GM21723 (cell line): ENCODE results near the gene TMEM50B.
A peak's percentile ranks its signal among the peaks of the same experiment; 100 is the strongest.
"Not testable (repeated sequence)": the region's sequence is repeated elsewhere in the genome, so short reads cannot be mapped to it uniquely, and the experiment has no call there.

ENCODE experiments used
- ATAC-seq: cut with Tn5 transposase; IDR thresholded peaks from one replicate; pipeline ENCODE4 v1.9.1; 2021; ENCODE audit warnings: mild to moderate bottlenecking, moderate library complexity; ENCODE audit not compliant: unreplicated experiment

TMEM50B gene

DNA sequence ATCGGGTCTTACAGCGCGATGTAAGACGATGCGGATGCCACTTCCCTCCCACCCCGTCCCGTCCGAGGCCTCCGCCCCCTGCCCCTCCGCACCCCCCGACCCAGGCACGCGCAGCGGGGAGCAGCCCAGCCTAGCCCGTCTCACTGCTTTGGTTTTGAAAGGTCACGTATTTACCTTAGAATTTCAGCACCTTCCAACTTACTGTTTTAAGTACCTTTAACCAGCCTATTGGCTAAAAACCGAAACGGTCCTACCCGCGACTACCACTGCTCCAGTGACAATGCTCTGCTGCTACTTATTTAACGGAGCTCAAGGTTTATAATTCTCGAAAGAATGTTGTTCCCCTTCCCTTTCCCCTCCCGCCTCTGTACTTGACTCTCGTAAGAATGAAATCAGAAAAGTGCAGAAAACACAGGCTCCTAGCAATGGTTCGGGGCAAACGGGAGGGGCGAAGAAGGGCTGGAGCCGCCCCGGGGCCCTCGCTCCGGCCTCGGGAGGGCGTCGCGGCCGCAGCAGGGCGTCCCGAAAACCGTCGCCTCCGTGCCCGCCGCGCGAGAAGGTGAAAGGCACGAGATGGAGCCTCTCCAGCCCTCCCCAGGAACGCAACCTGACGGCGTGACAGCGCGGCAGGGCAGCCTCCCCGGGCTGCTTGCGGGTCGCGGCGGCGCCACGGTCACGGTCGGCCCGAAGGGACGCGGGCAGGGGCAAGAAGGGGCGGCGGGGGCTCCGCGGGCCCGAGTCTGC is 667 bp downstream of the TMEM50B start:
- peak; percentile 32 for ATAC-seq

DNA sequence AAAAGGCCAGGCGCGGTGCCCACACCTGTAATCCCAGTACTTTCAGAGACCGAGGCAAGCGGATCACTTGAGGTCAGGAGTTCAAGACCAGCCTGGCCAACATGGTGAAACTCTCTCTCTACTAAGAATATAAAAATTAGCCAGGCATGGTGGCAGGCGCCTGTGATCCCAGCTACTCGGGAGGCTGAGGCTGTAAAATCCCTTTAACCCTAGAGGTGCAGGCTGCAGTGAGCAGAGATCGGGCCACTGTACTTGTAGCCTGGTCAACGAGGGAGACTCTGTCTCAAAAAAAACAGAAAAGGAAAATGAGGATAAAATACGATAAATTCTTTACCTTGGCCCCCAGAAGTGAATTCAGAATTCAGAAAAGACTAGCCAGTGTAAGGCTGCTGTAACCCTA is 1.6 kb downstream of the TMEM50B start:
- ATAC-seq, result no peak

DNA sequence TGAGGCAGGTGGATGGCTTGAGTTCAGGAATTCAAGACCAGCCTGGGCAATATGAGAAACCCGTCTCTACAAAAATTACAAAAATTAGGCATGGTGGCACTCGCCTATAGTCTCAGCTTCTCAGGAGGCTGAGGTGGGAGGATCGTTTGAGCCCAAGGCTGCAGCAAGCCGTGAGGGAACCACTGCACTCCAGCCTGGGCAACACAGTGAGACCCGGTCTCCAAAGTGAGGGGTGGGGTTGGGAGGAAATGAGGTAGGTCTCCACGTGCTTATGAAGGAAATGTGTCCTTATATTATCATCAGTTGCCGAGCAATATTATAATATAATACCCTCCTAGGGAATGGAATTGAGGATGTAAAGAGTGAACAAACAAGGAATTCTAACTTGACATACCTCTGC is 2.7 kb downstream of the TMEM50B start:
- no peak for ATAC-seq

DNA sequence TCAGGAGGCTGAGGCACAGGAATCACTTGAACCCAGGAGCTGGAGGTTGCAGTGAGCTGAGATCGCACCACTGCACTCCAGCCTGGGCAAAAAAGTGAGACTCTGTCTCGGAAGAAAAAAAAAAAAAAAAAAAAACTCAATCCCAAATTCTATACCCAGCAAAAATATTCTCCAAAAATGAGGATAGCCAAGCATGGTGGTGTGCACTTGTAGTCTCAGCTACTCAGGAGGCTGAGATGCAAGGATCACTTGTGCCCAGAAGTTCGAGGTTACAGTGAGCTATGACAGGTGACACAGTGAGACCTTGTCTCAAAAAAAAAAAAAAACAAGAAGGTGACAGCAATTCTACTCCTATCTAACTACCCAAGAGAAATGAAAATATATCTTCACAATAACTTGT is 6.4 kb downstream of the TMEM50B start:
- no peak for ATAC-seq

DNA sequence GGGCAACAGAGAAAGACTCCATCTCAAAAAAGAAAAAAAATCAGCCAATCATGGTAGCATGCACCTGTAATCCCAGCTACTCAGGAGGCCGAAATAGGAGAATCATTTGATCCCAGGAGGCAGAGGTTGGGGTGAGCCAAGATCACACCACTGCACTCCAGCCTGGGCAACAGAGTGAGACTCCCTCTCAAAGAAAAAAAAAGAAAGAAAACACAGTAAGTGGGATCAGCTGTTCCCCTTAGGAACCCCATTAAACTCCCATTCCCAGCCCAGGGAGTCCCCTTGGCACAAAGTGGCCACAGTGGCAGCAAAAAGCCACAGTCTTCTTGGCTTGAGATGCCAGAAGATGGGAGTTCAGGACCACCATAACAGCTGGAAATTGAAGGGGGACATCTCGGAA is 9.1 kb downstream of the TMEM50B start:
- no peak for ATAC-seq

DNA sequence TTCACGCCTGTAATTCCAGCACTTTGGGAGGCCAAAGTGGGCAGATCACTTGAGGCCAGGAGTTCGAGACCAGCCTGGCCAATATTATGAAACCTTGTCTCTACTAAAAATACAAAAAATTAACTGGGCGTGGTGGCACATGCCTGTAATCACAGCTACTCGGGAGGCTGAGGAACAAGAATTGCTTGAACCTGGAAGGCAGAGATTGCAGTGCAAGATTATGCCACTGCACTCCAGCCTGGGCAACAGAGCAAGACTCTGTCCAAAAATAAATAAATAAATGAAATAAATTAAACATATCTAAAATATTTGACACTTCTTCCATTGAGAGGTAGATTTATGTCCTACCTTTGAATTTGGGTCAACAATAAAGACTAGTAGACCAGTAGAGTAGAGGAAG is 10.6 kb downstream of the TMEM50B start:
- not testable (repeated sequence) for ATAC-seq

DNA sequence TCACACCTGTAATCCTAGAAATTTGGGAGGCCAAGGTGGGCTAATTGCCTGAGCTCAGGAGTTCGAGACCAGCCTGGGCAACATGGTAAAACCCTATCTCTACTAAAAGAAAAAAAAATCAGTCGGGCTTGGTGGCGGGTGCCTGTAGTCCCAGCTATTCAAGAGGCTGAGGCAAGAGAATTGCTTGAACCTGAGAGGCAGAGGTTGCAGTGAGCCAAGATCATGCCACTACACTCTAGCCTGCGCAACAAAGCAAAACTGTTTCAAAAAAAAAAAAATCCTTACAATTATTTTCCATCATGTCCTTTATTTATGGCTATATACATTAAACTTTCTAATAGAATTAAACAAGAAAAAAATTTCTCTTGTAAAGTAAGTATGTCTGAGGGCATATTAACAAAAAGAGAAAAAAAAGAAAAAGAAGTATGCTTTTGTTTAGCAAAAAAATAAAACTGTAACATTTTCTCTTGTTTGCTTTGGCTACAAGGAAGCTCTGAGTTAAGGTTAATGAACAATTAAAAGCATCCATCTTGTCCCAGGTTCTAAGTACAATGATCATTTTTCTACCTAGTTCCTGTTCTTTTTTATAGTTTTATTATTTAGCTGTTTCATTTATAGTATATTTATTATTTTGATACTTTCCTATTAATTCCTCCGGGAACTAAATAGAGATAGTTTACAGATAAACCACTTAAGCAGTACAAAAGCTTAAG is 18.1 kb downstream of the TMEM50B start:
- ATAC-seq, result no peak

DNA sequence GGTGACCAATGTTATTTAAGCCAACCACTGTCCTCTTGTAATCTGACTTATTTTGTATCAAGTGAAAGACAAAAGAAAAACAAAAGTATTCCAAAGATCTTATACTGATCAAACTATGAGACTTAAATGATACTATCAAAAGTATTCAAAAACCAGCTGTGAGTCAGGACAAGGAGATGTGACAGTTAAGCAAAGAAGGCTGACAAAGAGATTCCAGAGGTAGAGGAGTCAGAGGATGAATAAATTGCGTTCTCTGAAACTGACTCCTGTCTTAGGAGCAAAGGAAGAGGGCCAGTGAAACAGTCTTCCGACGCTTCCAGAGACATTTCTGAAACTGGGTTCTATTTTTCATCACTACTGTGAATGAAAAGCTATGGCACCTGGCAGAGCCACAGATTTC is 20.9 kb downstream of the TMEM50B start:
- ATAC-seq, result no peak

DNA sequence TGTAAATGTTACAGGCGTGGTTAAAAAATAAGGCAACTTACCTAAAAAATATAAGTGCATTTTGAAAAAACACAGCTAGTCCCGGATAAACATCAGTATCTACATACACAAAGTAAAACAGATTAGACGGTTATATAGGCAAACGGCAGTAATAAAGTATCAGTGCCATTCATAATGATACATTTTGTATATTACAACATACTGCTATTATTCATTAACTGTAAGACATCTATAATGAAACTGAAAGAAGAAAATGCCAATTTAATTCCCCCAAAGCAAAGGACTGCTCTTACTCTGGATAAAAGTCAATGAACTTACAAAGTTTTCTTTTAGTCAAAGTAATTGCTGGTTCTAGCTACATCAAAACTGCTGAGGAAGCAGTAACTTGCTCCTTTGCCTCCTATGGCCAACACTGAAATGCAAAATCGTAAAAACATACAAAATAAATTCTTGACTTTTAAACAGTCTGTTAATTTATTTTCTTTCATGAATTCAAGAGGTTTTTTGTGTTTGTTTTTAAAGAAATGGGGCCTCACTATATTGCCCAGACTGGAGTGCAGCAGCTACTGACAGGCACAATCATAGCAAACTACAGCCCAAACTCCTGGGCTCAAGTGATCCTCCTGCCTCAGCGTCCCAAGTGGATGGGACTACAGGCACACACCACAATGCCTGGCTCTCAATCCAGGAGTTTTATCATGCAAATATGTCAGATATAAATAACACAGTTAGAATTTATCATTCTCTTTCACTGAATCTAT is 23.9 kb downstream of the TMEM50B start:
- ATAC-seq, result no peak

DNA sequence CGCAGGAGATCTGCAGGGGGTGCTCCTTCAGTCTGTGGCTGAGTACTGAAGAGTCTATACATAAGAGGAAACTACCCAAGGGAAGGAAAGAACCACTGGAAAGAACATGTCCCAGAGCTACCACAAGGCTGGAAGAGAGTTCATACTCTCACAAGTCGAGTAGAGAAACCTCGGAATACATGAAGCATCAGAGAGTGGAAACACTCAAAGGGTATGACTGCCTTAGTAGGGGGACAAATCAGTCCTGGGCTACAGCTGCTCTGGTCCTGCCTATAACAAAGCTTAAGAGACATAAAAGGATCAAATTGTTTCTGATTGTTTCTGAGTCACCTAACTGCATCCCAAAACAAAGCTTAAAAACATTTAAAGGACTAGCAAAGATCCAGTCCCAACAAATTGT is 27.4 kb downstream of the TMEM50B start:
- ATAC-seq, result no peak

DNA sequence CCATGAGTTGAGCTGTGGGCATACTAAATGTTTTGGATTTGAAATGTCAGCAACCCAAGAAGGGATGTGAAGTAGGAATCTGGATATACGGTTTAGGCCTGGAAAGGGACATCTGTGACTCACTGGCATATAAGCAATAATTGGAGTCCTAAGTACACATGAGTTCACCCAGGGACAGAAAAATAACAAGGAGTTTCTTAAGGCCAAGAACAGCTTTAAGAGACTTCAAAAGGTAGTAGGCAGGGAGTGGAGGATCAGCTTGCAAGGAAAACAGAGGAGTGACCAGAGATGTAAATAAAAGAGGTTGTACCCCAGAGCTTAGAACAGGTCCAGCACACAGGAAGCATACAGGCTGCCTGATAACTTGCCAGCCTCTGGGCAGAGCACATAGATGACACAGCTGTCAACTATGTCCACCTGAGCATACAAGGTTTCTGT is 28.1 kb downstream of the TMEM50B start:
- no peak for ATAC-seq

DNA sequence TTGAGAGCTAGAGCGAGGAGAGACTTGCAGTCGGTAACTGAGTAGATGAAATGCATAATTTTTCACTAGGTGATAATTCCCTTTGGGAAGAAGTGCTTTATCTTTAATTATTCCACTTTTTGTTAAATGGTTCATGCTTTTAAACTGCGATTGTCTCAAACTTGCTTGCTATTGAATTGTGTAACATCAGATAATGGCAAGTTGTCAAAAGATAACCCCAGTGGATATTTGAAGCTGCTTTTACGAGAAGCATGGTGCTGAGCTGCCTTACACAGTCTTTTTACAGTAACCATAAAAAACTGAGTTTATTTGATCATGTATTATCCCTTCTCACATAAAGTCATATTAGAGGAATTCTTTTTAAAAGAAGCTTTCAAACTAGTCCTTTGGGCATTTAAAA is 30.2 kb downstream of the TMEM50B start:
- no peak for ATAC-seq

DNA sequence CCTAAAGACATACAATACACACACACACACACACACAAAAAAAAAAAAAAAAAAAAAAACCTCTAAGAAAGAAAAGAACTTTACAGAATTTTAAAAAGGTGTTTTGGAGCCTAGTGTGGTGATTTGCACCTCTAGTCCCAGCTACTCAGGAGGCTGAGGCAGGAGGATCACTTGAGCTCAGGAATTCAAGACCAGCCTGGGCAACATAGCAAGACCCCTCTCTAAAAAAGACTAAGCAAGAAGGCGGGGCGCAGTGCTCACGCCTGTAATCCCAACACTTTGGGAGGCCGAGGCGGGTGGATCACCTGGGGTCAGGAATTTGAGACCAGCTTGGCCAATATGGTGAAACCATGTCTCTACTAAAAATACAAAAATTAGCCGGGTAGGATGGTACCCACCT is 33.2 kb downstream of the TMEM50B start:
- ATAC-seq, result not testable (repeated sequence)

DNA sequence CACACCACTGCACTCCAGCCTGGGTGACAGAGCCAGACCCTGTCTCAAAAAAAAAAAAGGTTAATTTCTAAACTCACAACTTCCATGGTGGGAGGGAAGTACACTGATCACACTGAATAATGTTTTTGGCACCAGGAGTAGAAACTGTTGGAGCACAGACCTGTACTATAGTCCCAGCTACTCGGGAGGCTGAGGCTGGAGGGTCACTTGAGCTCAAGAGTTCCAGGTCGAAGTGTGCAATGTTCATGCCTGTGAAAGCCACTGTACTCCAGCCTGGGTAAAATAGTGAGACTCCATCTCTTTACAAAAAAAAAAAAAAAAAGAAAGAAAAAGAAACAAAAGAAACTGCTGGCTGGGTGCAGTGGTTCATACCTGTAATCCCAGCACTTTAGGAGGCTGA is 35.3 kb downstream of the TMEM50B start:
- ATAC-seq, result no peak

DNA sequence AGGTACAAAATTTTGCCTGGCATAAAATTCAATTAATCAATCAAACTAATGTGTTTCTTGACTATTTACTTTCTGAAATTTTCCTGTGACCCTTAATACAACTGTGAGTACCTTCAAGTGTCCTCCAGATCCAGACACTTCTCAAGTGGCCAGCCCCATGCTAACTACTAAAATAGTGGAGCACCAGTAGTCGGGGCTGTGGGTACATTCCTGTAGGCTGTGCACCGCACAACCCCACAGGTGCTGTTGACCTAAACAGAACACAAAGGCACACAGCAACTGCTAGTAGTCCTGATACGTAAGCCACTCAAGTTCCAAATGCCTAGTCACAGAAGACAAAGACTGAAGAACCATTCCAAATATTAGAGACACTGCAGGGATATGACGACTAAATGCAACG is 36.6 kb downstream of the TMEM50B start:
- ATAC-seq, result no peak

DNA sequence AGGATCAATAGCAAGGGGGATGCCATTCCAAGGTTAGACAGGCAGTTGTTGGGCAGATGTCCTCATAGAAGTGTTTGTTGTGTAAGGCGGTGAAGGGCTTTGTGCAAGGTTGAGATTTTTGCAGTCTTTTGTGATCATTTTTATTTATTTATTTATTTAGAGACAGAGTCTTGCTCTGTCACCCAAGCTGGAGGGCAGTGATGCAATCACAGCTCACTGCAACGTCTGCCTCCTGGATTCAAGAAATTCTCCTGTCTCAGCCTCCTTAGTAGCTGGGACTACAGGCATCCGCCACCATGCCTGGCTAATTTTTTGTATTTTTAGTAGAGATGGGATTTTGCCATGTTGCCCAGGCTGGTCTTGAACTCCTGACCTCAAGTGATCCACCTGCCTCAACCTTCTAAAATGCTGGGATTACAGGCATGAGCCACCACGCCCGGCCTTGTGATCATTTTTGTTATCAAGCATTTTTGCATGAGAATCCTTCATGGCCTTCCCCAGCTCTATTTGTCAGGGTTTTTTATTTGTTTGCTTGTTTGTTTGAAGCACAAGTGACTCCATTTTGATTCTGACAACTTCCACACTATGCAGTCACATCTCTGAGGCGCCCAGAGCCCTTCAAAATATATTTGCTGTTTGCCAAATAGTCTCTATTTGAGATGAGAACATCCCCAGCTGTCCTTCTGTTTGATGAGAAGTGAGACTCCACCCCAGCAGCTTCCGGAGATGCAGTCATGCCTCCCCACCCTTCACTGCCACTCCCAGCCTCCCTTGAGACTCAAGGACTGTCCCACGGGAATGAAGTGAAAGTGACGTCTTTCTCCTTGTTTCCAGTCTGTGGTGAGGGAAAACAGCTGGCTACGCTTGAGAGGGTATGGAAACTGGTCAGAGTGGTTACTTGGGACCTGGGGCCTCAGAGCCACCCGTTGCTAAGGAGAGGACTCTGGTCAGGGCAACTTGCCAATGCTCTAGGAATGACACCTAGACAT is 38.0 kb downstream of the TMEM50B start:
- ATAC-seq, result peak; percentile 69

DNA sequence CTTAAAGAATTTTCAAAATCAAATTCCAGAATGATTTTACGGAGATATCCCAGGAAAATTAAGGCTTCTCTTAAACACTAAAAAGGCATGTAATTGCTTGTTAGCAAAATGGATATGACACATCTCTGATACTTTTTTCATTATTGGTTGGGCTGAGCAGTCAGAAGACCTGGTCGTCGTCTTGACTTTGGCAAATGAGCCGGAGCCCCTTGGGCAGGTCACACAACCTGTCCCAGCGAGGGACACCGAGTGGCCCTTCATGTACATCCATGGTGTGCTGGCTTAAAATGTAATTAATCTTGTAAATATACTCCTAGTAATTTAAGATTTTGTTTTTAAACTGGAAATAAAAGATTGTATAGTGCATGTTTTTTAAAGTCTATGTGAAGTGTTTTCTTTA is 42.6 kb downstream of the TMEM50B start:
- no peak for ATAC-seq

DNA sequence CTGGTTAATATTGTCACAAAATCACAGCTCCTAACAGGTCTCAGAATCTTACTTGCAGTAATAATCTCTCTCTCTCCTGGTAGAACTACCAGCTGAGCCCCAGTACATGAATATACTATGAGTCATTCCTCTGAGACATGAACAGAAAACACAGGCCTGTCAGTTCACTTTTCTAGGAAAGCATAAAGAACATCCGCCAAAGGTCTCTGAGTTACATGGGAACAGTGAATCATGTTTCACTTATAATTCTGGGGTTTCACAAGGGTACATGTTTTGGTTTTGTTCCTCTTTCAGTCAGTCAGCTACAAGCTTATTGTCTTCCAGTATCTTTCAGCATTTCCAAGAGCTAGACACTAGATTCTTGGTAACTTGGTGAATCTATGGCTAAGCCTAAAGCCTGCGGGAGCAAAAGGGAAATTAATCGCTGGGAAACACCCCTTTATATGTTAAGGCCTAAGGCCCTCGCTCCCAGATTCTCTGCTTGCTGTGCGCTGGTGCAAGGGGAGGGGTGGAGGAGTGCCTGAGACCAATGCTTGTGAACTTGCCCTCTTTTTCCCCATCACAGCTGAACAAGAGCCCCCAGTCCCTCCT is 44.9 kb downstream of the TMEM50B start:
- ATAC-seq, result peak; percentile 92

DNA sequence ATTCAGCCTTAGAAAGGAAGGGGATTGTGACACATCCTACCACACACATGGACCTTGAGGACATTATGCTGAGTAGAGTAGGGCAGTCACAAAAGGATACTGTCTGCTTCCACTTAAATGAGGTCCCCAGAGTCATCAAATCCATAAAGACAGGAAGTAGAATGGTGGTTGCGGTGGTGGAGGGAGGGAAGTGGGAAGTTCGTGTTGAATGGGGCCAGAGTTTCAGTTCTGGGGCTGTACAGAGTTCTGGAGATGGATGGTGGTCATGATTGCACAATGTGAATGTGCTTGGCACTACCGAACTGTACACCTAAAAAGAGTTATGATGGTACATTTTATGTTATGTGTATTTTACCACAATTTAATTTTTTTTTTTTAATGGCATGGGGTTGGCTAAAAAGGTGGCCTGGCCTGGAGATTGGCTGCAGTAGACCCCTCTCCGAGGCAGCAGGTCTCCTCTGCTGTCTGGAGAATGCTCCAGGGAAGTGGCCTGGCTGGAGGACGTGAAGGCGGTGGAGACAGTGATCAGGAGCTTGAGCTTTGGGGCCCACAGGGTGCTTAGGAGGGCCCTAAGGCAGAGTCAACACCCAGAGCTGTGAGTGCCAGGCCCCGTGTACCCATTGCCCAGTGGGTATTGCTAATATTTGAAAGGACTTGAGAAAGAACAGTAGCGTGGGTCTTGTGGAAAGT is 46.2 kb downstream of the TMEM50B start:
- no peak for ATAC-seq

DNA sequence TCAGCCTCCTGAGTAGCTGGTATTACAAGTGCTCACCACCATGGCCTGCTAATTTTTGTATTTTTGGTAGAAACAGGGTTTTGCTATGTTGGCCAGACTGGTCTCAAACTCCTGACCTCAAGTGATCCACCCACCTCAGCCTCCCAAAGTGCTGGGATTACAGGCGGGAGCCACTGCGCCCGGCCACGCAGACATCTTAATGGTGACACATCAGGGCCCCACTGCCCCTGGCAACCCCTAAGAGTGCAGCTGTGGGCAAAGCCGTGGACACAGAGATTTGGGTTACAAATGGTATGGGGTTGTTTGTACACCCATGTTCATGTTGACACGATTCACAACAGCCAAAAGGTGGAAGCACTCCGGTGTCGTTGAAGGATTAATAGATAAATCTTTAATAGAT is 46.8 kb downstream of the TMEM50B start:
- ATAC-seq, result no peak
